GM21786 (cell line): ENCODE data around the gene CRABP2.

Source experiments
- ATAC-seq: cut with Tn5 transposase; IDR thresholded peaks from one replicate; pipeline ENCODE4 v1.9.1; 2021; ENCODE audit not compliant: unreplicated experiment

Gene CRABP2

DNA sequence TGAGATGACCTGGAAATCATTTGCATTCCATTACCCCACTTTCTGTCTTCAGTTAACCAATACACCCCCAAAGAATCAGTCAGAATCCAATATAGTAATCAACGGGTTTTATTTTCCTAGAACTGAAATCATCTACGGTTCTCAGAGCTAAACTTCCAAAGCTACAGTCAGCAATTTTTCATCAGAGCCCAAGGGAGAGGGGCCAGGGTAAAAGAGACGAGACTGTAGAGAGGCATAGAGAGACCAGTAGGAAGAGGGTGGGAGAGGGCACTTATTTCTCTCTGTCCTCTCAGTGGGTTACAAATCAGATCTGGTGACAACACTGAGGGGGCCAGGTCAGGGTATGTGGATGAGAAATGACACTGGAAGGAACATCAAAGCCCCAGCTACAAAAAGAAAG, 36.6 kb upstream of the CRABP2 start:
- ATAC-seq, result no peak

GRCh38 chr1:156741481-156741983, 36.1 kb upstream of the CRABP2 start:
- ATAC-seq, result no peak

GRCh38 chr1:156740741-156741480, 35.5 kb upstream of the CRABP2 start, which contains the start of gene MRPL24:
MRPL24 (minus strand) TSS chr1:156741088; CDS start chr1:156738704, 2,384 bp downstream.
- ATAC-seq, result peak; percentile 86

DNA sequence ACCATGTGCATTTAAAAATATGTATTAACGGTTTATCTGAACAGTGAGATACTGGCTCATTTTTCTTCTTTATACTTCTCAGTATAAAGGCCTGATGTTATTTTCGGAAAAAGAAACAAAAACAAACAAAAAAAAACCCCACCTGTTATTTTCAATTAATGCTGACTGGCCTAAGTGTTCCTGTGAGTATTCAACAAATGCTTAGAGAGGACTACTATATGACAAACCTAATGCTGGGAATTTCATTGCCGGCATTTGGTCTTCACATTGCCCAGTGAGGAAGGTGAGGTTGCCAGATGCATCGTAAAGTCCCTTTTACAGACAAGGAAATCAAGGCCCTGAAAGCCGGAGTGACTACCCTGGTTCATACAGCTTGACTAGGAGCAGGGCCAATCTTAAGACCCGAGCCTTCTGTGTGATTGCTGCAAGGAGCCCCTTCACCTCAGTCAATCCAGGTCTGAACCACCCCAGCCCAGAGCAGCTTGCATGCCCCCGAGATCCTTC, 34.9 kb upstream of the CRABP2 start:
- no peak for ATAC-seq

GRCh38 chr1:156738916-156739315, 33.5 kb upstream of the CRABP2 start:
- no peak for ATAC-seq

- no peak for ATAC-seq
Measured at GRCh38 chr1:156738407-156738806, 33.0 kb upstream of the CRABP2 start.

GRCh38 chr1:156733989-156734584, 28.7 kb upstream of the CRABP2 start:
- no peak for ATAC-seq

GRCh38 chr1:156728599-156729462, 23.4 kb upstream of the CRABP2 start, which contains the start of gene ISG20L2:
ISG20L2 (minus strand) TSS chr1:156728766; CDS start chr1:156727652, 1,114 bp downstream.
- peak; percentile 90 for ATAC-seq

GRCh38 chr1:156727926-156728598, 22.7 kb upstream of the CRABP2 start, which contains the start of gene METTL25B:
METTL25B (plus strand) TSS chr1:156728469; CDS start chr1:156729105, 636 bp downstream.
- ATAC-seq, result peak; percentile 40

- no peak for ATAC-seq
Measured at GRCh38 chr1:156727492-156727891, 22.1 kb upstream of the CRABP2 start.

DNA sequence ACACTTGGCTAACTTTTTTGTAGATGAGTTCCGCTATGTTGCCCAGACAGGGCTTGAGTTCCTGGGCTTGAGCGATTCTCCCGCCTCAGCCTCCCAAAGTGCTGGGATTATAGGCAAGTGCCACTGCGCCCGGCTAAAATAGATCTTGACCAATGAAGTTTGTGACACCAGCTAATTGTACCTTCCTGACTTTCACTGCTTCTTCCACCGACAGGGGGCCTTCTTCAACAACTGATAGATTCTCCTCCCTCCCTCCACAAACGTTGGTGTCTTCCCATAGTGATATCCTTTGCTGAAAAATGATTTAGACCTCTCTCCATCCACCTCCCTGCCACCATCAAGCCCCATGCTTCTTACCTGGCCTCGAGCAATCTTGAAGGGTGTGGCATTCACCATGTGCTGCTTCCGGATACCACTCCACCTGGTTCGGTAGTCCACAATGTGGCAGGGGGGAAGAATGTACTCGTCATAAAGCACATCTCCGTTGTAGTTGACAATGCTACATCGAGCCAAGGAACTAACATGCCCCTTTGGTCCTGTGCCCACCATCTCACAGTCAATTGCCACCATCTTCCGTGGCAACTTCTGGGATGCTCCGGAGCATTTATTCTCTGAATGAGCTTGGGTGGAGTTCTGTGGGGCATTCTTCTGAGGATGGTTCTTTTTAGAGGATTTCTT, 21.3 kb upstream of the CRABP2 start:
- no peak for ATAC-seq

DNA sequence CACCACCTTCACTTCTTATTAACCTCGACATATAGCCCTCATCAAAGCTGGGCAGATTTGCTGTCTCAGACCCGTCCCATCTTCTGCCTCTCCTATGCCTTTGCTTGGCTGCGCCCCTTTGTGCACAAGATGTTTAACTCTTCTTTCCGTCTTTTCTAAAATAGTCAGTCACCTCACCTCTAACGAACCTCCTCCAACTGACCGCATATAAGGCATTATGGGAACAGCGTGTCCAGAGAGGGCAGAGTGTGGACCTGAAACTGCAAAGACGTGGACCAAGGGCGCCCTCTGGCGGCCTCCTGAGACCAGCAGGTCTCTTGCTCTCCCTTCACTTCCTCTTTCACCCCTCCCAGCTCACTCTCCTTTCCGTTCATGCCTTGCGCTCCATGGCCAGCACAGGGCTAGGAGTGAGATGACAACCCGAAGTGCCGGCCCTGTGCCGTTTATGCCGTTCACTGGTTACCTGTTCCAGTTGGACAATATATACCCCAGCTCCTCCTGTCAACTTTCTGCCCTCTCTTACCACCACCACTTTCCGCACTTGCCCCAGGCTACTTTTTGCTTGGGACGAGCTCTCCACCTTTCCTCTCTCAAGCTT, 20.4 kb upstream of the CRABP2 start:
- ATAC-seq, result peak; percentile 40

DNA sequence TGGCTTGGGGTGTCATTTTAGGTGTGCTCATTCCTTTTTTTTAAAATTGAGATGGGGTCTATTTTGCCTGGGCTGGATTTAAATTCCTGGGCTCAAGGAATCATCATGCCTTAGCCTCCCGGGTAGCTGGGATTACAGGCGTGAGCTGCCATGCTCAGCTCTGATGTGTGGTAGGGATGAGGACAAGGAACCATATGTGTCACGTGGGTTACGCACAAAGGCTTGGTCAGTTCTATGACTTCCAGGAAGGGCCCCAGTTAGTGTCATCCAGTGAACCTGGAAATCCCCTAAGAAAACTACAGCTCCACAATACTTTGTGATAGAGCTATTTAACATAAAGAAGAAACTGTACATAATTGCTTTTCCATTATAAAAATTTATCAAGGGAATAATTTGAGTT, 16.2 kb upstream of the CRABP2 start:
- no peak for ATAC-seq

DNA sequence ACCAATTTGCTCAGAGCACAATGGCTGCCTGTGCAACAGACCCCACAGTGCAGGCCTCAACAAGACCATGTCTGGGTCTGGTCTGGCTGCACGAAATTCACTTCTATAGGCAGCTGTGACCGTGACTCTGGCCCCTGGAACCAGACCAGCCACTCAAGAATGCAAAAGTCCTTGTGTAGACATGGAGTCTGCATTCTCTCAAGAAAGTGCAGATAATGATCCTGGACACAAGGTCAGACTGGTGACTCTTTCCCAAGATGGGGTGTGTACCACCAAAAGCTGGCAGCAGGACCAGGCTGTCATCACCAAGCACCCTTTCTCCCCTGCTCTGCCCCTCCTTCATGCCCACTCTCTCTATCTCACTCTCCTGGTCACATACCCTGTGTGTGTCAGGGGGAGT, 15.7 kb upstream of the CRABP2 start:
- no peak for ATAC-seq

DNA sequence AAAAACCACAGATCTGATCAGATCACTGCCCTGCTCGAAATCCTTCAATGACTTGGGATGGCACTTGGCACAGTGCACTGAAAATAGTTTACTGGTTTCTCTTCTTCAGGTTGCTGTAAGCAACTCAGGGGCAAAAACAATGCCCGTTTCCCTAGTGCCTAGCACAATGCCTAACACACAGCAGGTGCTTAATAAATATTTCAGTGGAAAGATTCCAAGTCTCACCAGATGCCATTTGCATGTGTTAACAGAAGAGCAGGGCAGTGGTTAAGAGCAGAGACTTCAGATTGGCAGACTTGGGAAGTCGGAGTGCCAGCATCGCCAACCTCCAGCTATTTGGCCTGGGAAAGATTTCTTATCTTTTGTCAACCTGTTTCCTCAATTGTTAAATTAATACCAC, 12.0 kb upstream of the CRABP2 start:
- ATAC-seq, result no peak

DNA sequence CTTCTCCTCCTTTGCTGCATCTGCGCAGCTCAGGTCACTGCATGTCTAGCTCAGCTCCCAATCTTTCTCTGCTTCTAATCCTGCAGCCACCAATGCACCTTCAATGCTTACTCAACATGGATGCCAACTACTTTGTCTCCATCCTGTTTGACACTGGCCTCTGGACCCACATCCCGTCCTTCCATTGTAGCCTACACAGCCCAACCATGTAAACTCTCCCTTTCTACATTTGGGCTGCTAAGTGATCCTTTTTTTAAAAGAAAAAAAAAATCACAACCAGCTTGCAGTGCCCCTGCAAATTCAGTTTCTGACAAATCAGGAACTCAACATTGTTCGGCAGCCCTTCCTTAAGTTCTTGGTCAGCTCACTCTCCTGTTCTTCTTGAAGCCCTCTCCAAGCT, 9.4 kb upstream of the CRABP2 start:
- ATAC-seq, result no peak

GRCh38 chr1:156712626-156713025, 7.2 kb upstream of the CRABP2 start:
- ATAC-seq, result no peak

- no peak for ATAC-seq
Measured at GRCh38 chr1:156711011-156711817, 5.8 kb upstream of the CRABP2 start.
